HCT116 (cell line): ENCODE measurements around the gene TEAD2. TPM values are rescaled to one million over a fixed set of nuclear protein-coding genes. Genes with fewer than 3 reads are reported as not detected.

Source experiments
- ATAC-seq: fragments of 200-7000 bp; cut with Tn5 transposase; 2 replicates; pipeline ENCODE4 v1.9.1; 2020; ENCODE audit warnings: mild to moderate bottlenecking, moderate library complexity
- BruUV-seq: library from RNA; stranded (reverse); fragments of 400-500 nt; replicated peaks from 2 replicates; lab custom pipeline; 2021; lab: Mats Ljungman, UMichigan
- CTCF ChIA-PET: fragments of 300-600 bp; sonication (Branson Sonifier 250); formaldehyde crosslinking; loops from one replicate; lab custom pipeline; 2021; ENCODE audit warnings: antibody characterized with exemption; lab: Charles Lee
- POLR2A ChIA-PET: fragments of 300-600, 350-600 bp; sonication (Branson Sonifier 250); formaldehyde crosslinking; loops from one replicate; lab custom pipeline; 2021; ENCODE audit warnings: antibody characterized with exemption; lab: Charles Lee
- RAD21 ChIA-PET, 2 experiments: fragments of 300-600 bp; sonication (Branson Sonifier 250); formaldehyde crosslinking; loops; one replicate each; lab custom pipeline; 2023; ENCODE audit warnings: low total read pairs in 2 of 2; ENCODE audit not compliant: uncharacterized antibody in 2 of 2, unreplicated experiment in 2 of 2, low non-redundant PET in 1 of 2; lab: Charles Lee
- DNase-seq: peaks from one replicate; pipeline ENCODE4 v3.0.0-alpha.2; 2010; ENCODE audit warnings: low read depth, low spot score
- H2AFZ ChIP-seq: fragments of 200-600 bp; shearing (Covaris generic), sonication (generic); 2 replicates; pipeline ENCODE4 v1.6.1; 2017; ENCODE audit warnings: low read depth, mixed run types, mixed read lengths, antibody characterized with exemption, low read length; ENCODE audit not compliant: poor library complexity, severe bottlenecking
- H3K27ac ChIP-seq: 2 replicates; pipeline ENCODE4 v1.5.1; 2012; ENCODE audit warnings: low read depth, low read length
- H3K27me3 ChIP-seq: fragments of 200-600 bp; sonication (generic); 2 replicates; pipeline ENCODE4 v1.6.1; 2016; ENCODE audit warnings: mixed run types, low read length, mixed read lengths; ENCODE audit not compliant: insufficient read depth
- H3K36me3 ChIP-seq, 2 experiments: fragments of 200-500 bp in 1 of 2; fragments of 200-600 bp in 1 of 2; sonication (Bioruptor generic) in 1 of 2; sonication (generic) in 1 of 2; 2 replicates each; pipeline versions ENCODE4 v1.5.1 to v1.6.1; 2014 to 2016; ENCODE audit warnings: low read length in 2 of 2, inconsistent platforms in 1 of 2, mixed read lengths in 1 of 2, mixed run types in 1 of 2; ENCODE audit not compliant: insufficient read depth in 2 of 2, control insufficient read depth in 1 of 2
- H3K4me1 ChIP-seq, 2 experiments: fragments of 200-600 bp in 1 of 2; sonication (generic) in 1 of 2; 2 replicates each; pipeline versions ENCODE4 v1.5.1 to v1.6.1; 2012 to 2017; ENCODE audit warnings: low read length in 2 of 2, inconsistent platforms in 1 of 2, mild to moderate bottlenecking in 1 of 2, mixed read lengths in 1 of 2, mixed run types in 1 of 2, moderate library complexity in 1 of 2; ENCODE audit not compliant: insufficient read depth in 2 of 2, control insufficient read depth in 1 of 2
- H3K4me2 ChIP-seq: fragments of 200-600 bp; sonication (generic); 2 replicates; pipeline ENCODE4 v1.6.1; 2017; ENCODE audit warnings: mixed run types, low read length, mixed read lengths
- H3K4me3 ChIP-seq, 2 experiments: fragments of 200-600 bp in 1 of 2; sonication (generic) in 1 of 2; replicated peaks in 1 of 2; 2 replicates each; pipeline ENCODE4 v1.5.1; 2011 to 2016; ENCODE audit warnings: low read length in 2 of 2, control low read depth in 1 of 2, low read depth in 1 of 2, mild to moderate bottlenecking in 1 of 2, mixed read lengths in 1 of 2, mixed run types in 1 of 2
- H3K79me2 ChIP-seq: fragments of 200-600 bp; sonication (generic); 2 replicates; pipeline ENCODE4 v1.6.1; 2017; ENCODE audit warnings: mild to moderate bottlenecking, mixed run types, low read length, moderate library complexity, mixed read lengths; ENCODE audit not compliant: insufficient read depth
- H3K9ac ChIP-seq: fragments of 200-600 bp; sonication (generic); 2 replicates; pipeline ENCODE4 v1.6.1; 2016; ENCODE audit warnings: low read length, mixed read lengths
- H3K9me2 ChIP-seq: fragments of 200-600 bp; sonication (generic), shearing (Covaris generic); 2 replicates; pipeline ENCODE4 v1.6.1; 2017; ENCODE audit warnings: mixed run types, mild to moderate bottlenecking, moderate library complexity; ENCODE audit not compliant: insufficient read depth
- H3K9me3 ChIP-seq, 2 experiments: fragments of 200-500 bp in 1 of 2; fragments of 200-600 bp in 1 of 2; sonication (Bioruptor generic) in 1 of 2; sonication (generic) in 1 of 2; 2 replicates each; pipeline ENCODE4 v1.6.1; 2014 to 2017; ENCODE audit warnings: low read length in 2 of 2, mixed read lengths in 2 of 2, inconsistent platforms in 1 of 2, low read depth in 1 of 2, mild to moderate bottlenecking in 1 of 2, mixed run types in 1 of 2, moderate library complexity in 1 of 2; ENCODE audit not compliant: control insufficient read depth in 1 of 2, insufficient read depth in 1 of 2
- H4K20me1 ChIP-seq: fragments of 200-600 bp; sonication (generic), shearing (Covaris generic); 2 replicates; pipeline ENCODE4 v1.6.1; 2017; ENCODE audit warnings: mixed run types, mild to moderate bottlenecking, moderate library complexity; ENCODE audit not compliant: insufficient read depth
- ATF3 ChIP-seq: IDR thresholded peaks from 2 replicates; pipeline ENCODE4 v1.6.1; 2012
- CBX3 ChIP-seq: IDR thresholded peaks from 2 replicates; pipeline ENCODE4 v1.6.1; 2012; ENCODE audit warnings: low read depth
- CEBPB ChIP-seq: IDR thresholded peaks from 2 replicates; pipeline ENCODE4 v1.6.1; 2012; ENCODE audit warnings: low read depth
- CTCF ChIP-seq, 3 experiments: fragments of 200-600 bp in 1 of 3; sonication (generic) in 1 of 3; IDR thresholded peaks in 2 of 3; conservative IDR thresholded peaks in 1 of 3; 2 replicates each; pipeline ENCODE4 v1.5.1; 2012 to 2017; ENCODE audit warnings: low read depth in 2 of 3, low read length in 2 of 3, antibody characterized with exemption in 1 of 3, borderline replicate concordance in 1 of 3, control low read depth in 1 of 3, mild to moderate bottlenecking in 1 of 3, mixed read lengths in 1 of 3, mixed run types in 1 of 3, moderate library complexity in 1 of 3; ENCODE audit not compliant: insufficient read depth in 1 of 3
- EGR1 ChIP-seq: IDR thresholded peaks from 2 replicates; pipeline ENCODE4 v1.6.1; 2012; ENCODE audit warnings: low read depth
- ELF1 ChIP-seq: IDR thresholded peaks from 2 replicates; pipeline ENCODE4 v1.6.1; 2012; ENCODE audit warnings: low read depth, borderline replicate concordance
- EZH2phosphoT487 ChIP-seq: fragments of 200-600 bp; IDR thresholded peaks from 2 replicates; pipeline ENCODE4 v1.6.1; 2018; ENCODE audit warnings: antibody characterized with exemption, borderline replicate concordance
- FOSL1 ChIP-seq: IDR thresholded peaks from 2 replicates; pipeline ENCODE4 v1.6.1; 2012; ENCODE audit warnings: low read depth
- JUND ChIP-seq: IDR thresholded peaks from 2 replicates; pipeline ENCODE4 v1.6.1; 2012
- MAX ChIP-seq: IDR thresholded peaks from 2 replicates; pipeline ENCODE4 v1.6.1; 2012
- POLR2A ChIP-seq: IDR thresholded peaks from 2 replicates; pipeline ENCODE4 v1.7.0; 2011; ENCODE audit warnings: borderline replicate concordance; ENCODE audit not compliant: insufficient read depth, insufficient read length; ENCODE audit errors: extremely low read depth
- RAD21 ChIP-seq: IDR thresholded peaks from 2 replicates; pipeline ENCODE4 v1.6.1; 2012; ENCODE audit warnings: low read depth, mild to moderate bottlenecking
- intact Hi-C: fragments of 100-400 bp; cut with micrococcal nuclease; formaldehyde crosslinking; loops from 2 replicates; pipeline ENCODE4 v1.10.0; 2022
- total RNA-seq: library from RNA; stranded (reverse); gene quantifications from one replicate; pipeline ENCODE4 v1.2.1, GENCODE V29; 2021; ENCODE audit not compliant: unreplicated experiment

TEAD2 gene
- total RNA-seq, 1 experiment from 2014 or later, result 31.9 TPM

GRCh38 chr19:49393881-49394280, 31.7 kb upstream of the TEAD2 start:
- Histone ChIP-seq H4K20me1 (no peaks in the 10 kb centered on the region), H3K9ac (no peak overlapping the region), H3K4me2 (no peak overlapping the region), H3K27me3 (no peaks in the 10 kb centered on the region), H3K27ac (no peak overlapping the region), H3K9me3 (no peaks in the 10 kb centered on the region), H3K36me3 (no peaks in the 10 kb centered on the region), H3K4me1 (peaks cover 3 to 10% of the 10 kb centered on the region in 2 experiments; a peak in 3 of 4 replicates), H2AFZ (no peak overlapping the region), H3K4me3 (no peak overlapping the region), H3K79me2 (no peaks in the 10 kb centered on the region), H3K9me2 (no peaks in the 10 kb centered on the region)
- RAD21 ChIA-PET, result no interaction called here
- intact Hi-C loops, result no loop called here
- DNase-seq, result no peak
- no peak for ATAC-seq
- BruUV-seq, result no TSS peak
- no peak for TF ChIP-seq JUND
- no peak for TF ChIP-seq ELF1
- TF ChIP-seq CTCF (IDR thresholded peaks at IDR 0.05 in 2 of 3, conservative IDR thresholded peaks at IDR 0.05 in 1 of 3; ENCODE audit: borderline replicate concordance in 1 of 3, insufficient read depth in 1 of 3, low read depth in 2 of 3, low read length in 2 of 3), result no peak
- TF ChIP-seq ATF3, result no peak
- no peak for TF ChIP-seq FOSL1
- no peak for TF ChIP-seq MAX
- no peak for TF ChIP-seq CBX3
- TF ChIP-seq EZH2phosphoT487, result no peak
- no peak for TF ChIP-seq CEBPB
- no peak for TF ChIP-seq POLR2A
- TF ChIP-seq EGR1, result no peak
- no peak for TF ChIP-seq RAD21
- CTCF ChIA-PET, result interaction anchor here (1.0 kb wide), 1 partner anchor 49 kb away, joined by 4 read pairs; no protein-coding TSS in a partner anchor
- POLR2A ChIA-PET, result no interaction called here
